Hepatocyte (in vitro differentiated cells): ENCODE results near the gene OR10H4.

Experiments used
- EZH2 ChIP-seq: fragments of 200-600 bp; sonication (generic); IDR thresholded peaks from 2 replicates; pipeline ENCODE4 v1.6.1; 2016; ENCODE audit warnings: antibody characterized with exemption, mild to moderate bottlenecking, borderline replicate concordance
- TF ChIP-seq, protein P1 (sequence below): fragments of 200-600 bp; sonication (generic); IDR thresholded peaks from 2 replicates; pipeline ENCODE4 v1.5.1; 2016; ENCODE audit warnings: antibody characterized with exemption, mild to moderate bottlenecking; ENCODE audit not compliant: poor library complexity

DNA sequence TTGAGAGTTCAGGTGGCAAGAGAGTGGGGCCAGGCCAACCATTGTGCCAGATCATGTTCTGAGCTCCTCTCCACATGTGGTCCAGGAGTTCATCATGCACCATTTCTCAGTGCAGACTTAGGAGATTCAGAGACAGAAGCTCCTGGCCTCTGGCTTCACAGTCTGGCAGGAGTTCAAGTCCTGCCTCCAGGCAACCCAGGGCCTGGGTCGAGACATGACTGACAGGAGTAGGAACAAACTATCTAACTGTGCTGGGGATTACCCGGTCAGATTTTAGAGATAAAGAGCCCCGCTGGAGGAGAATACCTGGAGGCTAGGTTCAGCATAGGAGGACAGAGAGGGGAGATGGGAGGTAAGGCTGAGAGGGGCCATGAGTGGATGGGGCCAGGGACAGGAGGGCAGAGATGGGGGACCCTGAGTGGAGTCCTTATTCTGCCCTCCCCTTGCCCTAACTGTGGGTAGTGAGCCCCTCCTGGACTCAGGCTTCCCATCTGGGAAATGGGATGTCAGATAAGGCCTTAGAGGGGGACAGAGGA, 13.6 kb upstream of the OR10H4 start:
- TF ChIP-seq, protein P1, sequence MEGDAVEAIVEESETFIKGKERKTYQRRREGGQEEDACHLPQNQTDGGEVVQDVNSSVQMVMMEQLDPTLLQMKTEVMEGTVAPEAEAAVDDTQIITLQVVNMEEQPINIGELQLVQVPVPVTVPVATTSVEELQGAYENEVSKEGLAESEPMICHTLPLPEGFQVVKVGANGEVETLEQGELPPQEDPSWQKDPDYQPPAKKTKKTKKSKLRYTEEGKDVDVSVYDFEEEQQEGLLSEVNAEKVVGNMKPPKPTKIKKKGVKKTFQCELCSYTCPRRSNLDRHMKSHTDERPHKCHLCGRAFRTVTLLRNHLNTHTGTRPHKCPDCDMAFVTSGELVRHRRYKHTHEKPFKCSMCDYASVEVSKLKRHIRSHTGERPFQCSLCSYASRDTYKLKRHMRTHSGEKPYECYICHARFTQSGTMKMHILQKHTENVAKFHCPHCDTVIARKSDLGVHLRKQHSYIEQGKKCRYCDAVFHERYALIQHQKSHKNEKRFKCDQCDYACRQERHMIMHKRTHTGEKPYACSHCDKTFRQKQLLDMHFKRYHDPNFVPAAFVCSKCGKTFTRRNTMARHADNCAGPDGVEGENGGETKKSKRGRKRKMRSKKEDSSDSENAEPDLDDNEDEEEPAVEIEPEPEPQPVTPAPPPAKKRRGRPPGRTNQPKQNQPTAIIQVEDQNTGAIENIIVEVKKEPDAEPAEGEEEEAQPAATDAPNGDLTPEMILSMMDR: no peak
- TF ChIP-seq EZH2: no peak
